Motor neuron (in vitro differentiated cells): ENCODE data around the gene LYVE1. TPM values are rescaled to one million over a fixed set of nuclear protein-coding genes. Genes with fewer than 3 reads are reported as not detected.

Experiments used
- total RNA-seq, 8 experiments: library from RNA; unstranded; fragments of 300-600 nt; gene quantifications; 2 replicates each; pipeline versions ENCODE4 v1.2.3 to v1.2.4, GENCODE V29; 2022

Gene LYVE1
- total RNA-seq, 8 experiments from 2014 or later, result 0.09 to 1.00 (median 0.24) TPM; not detected in 1

Other genes starting within 250 kb of the LYVE1 start
- gene AMPD3, start 113.4 kb downstream of the LYVE1 start, total RNA-seq, result 10 to 100 TPM in 1 of 8 experiments, 1 to 10 TPM in 5, under 1 TPM in 2; 0.46 to 13.5 (median 2.4) TPM
- gene RNF141, start 27.5 kb downstream of the LYVE1 start, total RNA-seq, result 10 to 100 TPM; 19.0 to 44.3 (median 21.9) TPM
- 1 to 10 TPM in 2 of 8 experiments, under 1 TPM in 6; 0.13 to 6.1 (median 0.64) TPM for gene IRAG1, start 125.1 kb upstream of the LYVE1 start, total RNA-seq
- gene CTR9, start 182.6 kb upstream of the LYVE1 start, total RNA-seq, result 10 to 100 TPM; 19.8 to 55.0 (median 30.6) TPM
- gene EIF4G2, start 240.3 kb upstream of the LYVE1 start, total RNA-seq, result 100 to 1,000 TPM; 489 to 880 (median 640) TPM